ENCODE measurements around the gene MAN2B2. TPM values are rescaled to one million over a fixed set of nuclear protein-coding genes. Genes with fewer than 3 reads are reported as not detected.

Gene MAN2B2
- total RNA-seq, 3 donors from 2014 or later = 18.7 to 49.8 (median 19.6) TPM

DNA sequence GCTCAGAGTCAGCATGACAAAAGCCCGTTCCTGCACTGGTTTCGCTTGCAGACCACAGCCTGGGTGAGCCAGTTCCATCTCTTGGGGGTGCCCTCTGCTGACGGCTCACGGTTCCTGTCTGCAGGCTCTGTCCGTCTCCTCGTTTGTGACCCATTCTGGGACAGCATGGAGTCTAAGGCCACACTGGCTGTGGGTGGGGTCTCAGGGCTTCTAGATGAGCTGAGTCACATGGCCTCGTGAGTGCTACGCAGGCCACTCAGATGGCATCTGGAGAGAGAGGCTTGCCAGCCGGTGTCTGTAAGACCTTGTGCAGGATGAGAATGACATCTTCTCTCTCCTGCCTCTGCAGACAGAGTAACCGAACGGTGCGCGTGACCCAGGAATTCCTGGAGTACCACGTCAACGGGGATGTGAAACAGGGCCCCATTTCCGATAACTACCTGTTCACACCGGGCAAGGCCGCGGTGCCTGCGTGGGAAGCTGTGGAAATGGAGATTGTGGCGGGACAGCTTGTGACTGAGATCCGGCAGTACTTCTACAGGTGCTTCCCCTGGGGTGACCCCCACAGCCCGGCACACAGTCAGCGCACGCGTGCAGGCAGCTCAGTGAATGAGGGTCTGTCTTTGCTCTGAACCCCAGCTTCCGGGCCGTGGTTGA, 33.9 kb downstream of the MAN2B2 start:
- Histone ChIP-seq H3K27ac (no peak overlapping the region), H3K36me3 (peaks cover 23% of the 10 kb centered on the region), H3K4me1 (no peaks in the 10 kb centered on the region), H3K4me3 (no peak overlapping the region), H3K27me3 (no peaks in the 10 kb centered on the region), H3K9me3 (peaks cover 11 to 13% of the 10 kb centered on the region in 2 donors)
- TF ChIP-seq POLR2AphosphoS5 (IDR thresholded peaks at IDR 0.05) (no peak), POLR2A (IDR thresholded peaks at IDR 0.05) (no peak)
- TF ChIP-seq, protein P1, sequence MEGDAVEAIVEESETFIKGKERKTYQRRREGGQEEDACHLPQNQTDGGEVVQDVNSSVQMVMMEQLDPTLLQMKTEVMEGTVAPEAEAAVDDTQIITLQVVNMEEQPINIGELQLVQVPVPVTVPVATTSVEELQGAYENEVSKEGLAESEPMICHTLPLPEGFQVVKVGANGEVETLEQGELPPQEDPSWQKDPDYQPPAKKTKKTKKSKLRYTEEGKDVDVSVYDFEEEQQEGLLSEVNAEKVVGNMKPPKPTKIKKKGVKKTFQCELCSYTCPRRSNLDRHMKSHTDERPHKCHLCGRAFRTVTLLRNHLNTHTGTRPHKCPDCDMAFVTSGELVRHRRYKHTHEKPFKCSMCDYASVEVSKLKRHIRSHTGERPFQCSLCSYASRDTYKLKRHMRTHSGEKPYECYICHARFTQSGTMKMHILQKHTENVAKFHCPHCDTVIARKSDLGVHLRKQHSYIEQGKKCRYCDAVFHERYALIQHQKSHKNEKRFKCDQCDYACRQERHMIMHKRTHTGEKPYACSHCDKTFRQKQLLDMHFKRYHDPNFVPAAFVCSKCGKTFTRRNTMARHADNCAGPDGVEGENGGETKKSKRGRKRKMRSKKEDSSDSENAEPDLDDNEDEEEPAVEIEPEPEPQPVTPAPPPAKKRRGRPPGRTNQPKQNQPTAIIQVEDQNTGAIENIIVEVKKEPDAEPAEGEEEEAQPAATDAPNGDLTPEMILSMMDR (IDR thresholded peaks at IDR 0.05) = no peak
- intact Hi-C loops (cut with DNase I; ENCODE audit: low total_unique reads) = no loop called here
- no peak for DNase-seq (ENCODE audit: low spot score in 2 of 2)

DNA sequence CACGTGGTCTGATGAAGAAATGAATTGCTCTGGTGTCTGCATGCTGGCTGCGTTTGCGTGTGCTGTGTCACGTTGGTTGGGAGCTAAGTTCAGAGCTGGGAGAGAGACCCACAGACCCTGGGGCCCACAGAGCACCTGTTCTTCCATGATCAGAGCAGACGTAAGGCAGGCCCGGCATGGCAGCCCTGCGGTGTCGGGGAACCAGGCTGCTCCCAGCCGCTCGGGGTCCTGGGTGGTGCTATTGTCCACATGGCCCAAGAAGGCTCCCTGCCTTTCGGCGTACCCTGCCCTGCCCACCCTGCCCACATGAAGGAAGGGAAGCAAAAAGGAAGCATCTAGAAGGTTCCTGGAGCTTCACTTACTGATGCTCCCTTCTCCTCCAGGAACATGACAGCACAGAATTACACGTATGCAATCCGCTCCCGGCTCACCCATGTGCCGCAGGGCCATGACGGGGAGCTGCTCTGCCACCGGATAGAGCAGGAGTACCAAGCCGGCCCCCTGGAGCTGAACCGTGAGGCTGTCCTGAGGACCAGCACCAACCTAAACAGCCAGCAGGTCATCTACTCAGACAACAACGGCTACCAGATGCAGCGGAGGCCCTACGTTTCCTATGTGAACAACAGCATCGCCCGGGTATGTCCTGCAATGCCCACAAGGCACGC, 34.6 kb downstream of the MAN2B2 start:
- Histone ChIP-seq H3K4me1 (no peaks in the 10 kb centered on the region), H3K27ac (no peak overlapping the region), H3K27me3 (no peaks in the 10 kb centered on the region), H3K4me3 (no peak overlapping the region), H3K36me3 (peaks cover 23% of the 10 kb centered on the region), H3K9me3 (peaks cover 7 to 9% of the 10 kb centered on the region in 2 donors)
- TF ChIP-seq, protein P1 (IDR thresholded peaks at IDR 0.05) = no peak
- TF ChIP-seq POLR2A (IDR thresholded peaks at IDR 0.05) = no peak
- no peak for TF ChIP-seq POLR2AphosphoS5 (IDR thresholded peaks at IDR 0.05)
- DNase-seq (ENCODE audit: low spot score in 2 of 2) = no peak
- intact Hi-C loops (cut with DNase I; ENCODE audit: low total_unique reads) = loop anchor here (5.0 kb wide), 1 partner anchor 217 kb away; no protein-coding TSS in a partner anchor

DNA sequence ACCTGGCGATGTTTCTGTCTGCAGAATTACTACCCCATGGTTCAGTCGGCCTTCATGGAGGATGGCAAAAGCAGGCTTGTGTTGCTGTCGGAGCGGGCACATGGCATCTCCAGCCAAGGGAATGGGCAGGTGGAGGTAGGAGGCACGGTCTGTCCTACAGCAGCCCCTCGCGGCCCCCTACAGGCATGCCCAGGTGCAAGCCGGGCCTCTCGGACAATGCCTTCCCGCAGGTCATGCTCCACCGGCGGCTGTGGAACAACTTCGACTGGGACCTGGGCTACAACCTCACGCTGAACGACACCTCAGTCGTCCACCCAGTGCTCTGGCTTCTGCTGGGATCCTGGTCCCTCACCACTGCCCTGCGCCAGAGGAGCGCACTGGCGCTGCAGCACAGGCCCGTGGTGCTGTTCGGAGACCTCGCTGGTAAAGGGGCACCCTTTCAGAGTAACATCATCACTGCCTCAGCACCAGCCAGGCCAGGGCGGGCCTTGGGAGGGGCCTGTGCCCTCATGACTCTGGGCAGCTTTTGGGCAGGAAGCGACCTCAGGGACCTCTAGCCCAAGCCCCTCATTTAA, 36.0 kb downstream of the MAN2B2 start:
- no peak for DNase-seq (ENCODE audit: low spot score in 2 of 2)
- Histone ChIP-seq H3K4me1 (no peaks in the 10 kb centered on the region), H3K9me3 (no peaks in the 10 kb centered on the region), H3K27me3 (no peaks in the 10 kb centered on the region), H3K4me3 (no peak overlapping the region), H3K36me3 (peaks cover 15% of the 10 kb centered on the region), H3K27ac (no peak overlapping the region)
- TF ChIP-seq, protein P1 (IDR thresholded peaks at IDR 0.05) = no peak
- TF ChIP-seq POLR2AphosphoS5 (IDR thresholded peaks at IDR 0.05) (no peak), POLR2A (IDR thresholded peaks at IDR 0.05) (no peak)
- intact Hi-C loops (cut with DNase I; ENCODE audit: low total_unique reads) = loop anchor here (5.0 kb wide), 1 partner anchor 219 kb away; no protein-coding TSS in a partner anchor

DNA sequence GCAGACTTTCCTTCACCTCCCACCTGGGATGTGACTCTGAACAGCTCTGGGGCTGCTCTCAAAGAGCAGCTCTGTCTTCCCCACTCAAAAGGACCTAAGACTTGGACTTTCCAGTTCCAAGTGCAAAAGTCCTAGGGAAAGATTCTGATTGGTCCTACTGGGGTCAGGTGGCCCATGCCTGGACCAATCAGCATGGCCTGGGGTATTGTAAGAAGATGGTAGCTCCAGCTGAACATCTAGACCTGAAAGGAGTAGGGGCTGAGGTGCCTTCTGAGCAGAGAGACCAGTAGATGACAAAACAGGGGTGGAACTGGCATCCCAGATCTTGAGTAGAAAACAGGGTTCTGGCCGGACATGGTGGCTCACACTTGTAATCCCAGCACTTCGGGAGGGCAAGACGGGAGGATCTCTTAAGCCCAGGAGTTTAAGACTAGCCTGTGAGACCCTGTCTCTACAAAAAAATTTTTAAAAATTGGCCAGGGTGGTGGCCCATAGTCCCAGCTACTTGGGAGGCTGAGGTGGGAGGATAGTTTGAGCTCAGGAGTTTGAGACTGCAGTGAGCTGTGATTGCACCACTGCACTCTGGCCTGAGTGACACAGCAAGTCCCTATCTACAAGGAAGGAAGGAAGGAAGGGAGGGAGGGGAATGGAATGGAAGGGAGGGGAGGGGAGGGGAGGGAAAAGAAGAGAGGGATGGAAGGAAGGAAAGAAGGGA, 38.1 kb downstream of the MAN2B2 start:
- H3K4me3 ChIP-seq = no peak overlapping the region
- no peaks in the 10 kb centered on the region for H3K4me1 ChIP-seq
- H3K27ac ChIP-seq = no peak overlapping the region
- TF ChIP-seq POLR2A (IDR thresholded peaks at IDR 0.05) (no peak), POLR2AphosphoS5 (IDR thresholded peaks at IDR 0.05) (no peak)
- TF ChIP-seq, protein P1 (IDR thresholded peaks at IDR 0.05) = no peak
- H3K27me3 ChIP-seq = no peaks in the 10 kb centered on the region
- DNase-seq (ENCODE audit: low spot score in 2 of 2) = no peak
- no peaks in the 10 kb centered on the region for H3K9me3 ChIP-seq
- peaks cover 10% of the 10 kb centered on the region for H3K36me3 ChIP-seq
- intact Hi-C loops (cut with DNase I; ENCODE audit: low total_unique reads) = loop anchor here (5.0 kb wide), 1 partner anchor 221 kb away; no protein-coding TSS in a partner anchor

Data from breast epithelium (tissue), 4 donors.